ENCODE measurements around the gene FEM1B.

FEM1B gene

DNA sequence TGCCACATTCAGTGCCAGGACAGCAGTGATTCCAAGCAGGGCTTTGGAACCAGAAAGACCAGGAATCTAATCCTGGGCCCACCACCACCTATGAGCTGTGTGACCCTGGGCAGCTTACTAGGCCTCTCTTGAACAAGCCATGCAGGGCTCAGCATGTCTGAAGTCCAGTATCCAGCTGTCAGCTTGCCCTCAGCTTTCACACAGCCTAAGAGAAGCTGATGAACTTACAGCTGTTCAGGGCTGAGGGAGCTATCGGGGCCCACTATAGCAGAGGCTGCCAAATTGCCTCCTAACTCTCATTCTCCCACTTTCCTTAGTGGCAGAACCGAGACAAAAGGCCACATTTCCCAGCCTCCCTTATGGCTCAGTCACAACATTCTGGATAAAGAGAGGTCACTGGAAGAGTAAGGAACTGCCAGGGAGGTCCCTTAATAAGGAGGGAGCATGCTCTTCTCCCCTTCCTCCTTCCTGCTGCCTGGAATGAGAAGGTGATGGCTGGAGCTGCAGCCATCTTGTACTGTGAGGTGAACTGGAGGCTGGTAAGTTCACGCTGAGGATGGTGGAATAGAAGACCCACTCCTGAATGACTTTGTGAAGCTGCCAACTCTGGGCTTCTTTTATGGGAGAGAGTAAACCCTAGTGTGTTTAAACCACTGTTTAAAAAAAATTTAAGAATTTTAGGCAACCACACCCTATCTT lies 34.5 kb downstream of the FEM1B start:
- Histone ChIP-seq H3K27me3 (ENCODE audit: insufficient read depth, poor library complexity, severe bottlenecking) (no peaks in the 10 kb centered on the region), H3K4me3 (replicated peaks; ENCODE audit: insufficient read depth, low read length) (no peak overlapping the region), H3K27ac (replicated peaks) (no peak overlapping the region)
- no peak for TF ChIP-seq SPI1 (IDR thresholded peaks at IDR 0.05; ENCODE audit: borderline replicate concordance, low read depth)
- TF ChIP-seq GABPA (IDR thresholded peaks at IDR 0.05; ENCODE audit: low read depth) = no peak
- DNase-seq (ENCODE audit: low read depth in 1 of 2, low spot score in 1 of 2) = no peak

- no peaks in the 10 kb centered on the region for H3K27me3 ChIP-seq (ENCODE audit: insufficient read depth, poor library complexity, severe bottlenecking)
- no peak for DNase-seq (ENCODE audit: low read depth in 1 of 2, low spot score in 1 of 2)
Observed at GRCh38 chr15:68312701-68313204, 35.2 kb downstream of the FEM1B start.

DNA sequence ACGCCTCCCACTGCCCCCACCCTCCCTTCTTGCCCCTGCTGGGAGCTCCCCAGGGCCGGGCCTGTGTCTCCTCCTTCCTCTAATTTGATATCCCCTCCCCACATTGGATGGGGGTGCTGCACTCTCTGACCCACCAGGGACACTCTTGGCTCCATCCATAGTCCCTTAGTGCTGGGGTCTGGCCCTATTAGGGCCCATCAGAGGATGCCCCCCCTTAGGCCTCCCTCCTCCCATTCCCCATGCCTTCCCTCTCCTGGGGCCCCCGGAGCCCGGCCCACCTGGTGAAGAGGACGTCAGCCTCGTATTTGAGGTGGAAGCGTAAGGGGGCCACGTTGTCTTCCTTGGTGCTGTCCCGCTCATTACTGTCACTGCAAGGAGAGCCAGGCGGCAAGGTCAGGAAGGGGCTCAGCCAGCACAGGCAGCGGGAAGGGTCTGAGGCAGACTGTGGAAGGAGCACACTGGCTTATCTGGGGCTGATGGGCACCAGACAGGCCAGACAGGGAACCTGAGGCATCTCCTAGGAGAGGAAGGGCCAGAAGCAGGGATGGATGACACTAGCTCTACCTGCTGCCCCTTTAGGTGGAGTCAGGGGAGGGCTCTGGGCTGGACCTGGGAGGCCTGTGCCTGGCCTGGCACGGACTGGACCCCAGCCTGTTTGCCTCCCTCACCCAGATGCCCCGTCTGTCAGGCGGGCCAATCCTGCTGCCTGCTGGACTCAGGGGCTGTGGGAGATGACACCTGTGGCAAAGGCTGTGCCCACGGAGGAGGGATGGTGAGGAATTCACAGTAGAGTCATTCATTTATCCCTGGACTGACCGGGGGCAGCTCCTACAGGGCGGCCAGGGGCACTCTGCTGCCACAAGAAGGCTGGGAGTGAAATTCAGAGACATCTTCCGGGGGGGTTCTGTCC lies 36.2 kb downstream of the FEM1B start:
- Histone ChIP-seq H3K27ac (replicated peaks) (no peak overlapping the region), H3K4me3 (replicated peaks; ENCODE audit: insufficient read depth, low read length) (no peak overlapping the region), H3K27me3 (ENCODE audit: insufficient read depth, poor library complexity, severe bottlenecking) (no peaks in the 10 kb centered on the region)
- DNase-seq (ENCODE audit: low read depth in 1 of 2, low spot score in 1 of 2) = no peak
- no peak for TF ChIP-seq GABPA (IDR thresholded peaks at IDR 0.05; ENCODE audit: low read depth)

More at GRCh38 chr15:68312701-68313204, 35.2 kb downstream of the FEM1B start:
- Histone ChIP-seq H3K27ac (replicated peaks) (no peak overlapping the region), H3K4me3 (replicated peaks; ENCODE audit: insufficient read depth, low read length) (no peak overlapping the region)
- no peak for TF ChIP-seq POLR2AphosphoS5 (IDR thresholded peaks at IDR 0.05; ENCODE audit: low read depth)
- TF ChIP-seq, protein P1, sequence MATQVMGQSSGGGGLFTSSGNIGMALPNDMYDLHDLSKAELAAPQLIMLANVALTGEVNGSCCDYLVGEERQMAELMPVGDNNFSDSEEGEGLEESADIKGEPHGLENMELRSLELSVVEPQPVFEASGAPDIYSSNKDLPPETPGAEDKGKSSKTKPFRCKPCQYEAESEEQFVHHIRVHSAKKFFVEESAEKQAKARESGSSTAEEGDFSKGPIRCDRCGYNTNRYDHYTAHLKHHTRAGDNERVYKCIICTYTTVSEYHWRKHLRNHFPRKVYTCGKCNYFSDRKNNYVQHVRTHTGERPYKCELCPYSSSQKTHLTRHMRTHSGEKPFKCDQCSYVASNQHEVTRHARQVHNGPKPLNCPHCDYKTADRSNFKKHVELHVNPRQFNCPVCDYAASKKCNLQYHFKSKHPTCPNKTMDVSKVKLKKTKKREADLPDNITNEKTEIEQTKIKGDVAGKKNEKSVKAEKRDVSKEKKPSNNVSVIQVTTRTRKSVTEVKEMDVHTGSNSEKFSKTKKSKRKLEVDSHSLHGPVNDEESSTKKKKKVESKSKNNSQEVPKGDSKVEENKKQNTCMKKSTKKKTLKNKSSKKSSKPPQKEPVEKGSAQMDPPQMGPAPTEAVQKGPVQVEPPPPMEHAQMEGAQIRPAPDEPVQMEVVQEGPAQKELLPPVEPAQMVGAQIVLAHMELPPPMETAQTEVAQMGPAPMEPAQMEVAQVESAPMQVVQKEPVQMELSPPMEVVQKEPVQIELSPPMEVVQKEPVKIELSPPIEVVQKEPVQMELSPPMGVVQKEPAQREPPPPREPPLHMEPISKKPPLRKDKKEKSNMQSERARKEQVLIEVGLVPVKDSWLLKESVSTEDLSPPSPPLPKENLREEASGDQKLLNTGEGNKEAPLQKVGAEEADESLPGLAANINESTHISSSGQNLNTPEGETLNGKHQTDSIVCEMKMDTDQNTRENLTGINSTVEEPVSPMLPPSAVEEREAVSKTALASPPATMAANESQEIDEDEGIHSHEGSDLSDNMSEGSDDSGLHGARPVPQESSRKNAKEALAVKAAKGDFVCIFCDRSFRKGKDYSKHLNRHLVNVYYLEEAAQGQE (IDR thresholded peaks at IDR 0.05; ENCODE audit: insufficient replicate concordance, low read depth) = no peak
- no peak for TF ChIP-seq GABPA (IDR thresholded peaks at IDR 0.05; ENCODE audit: low read depth)
- TF ChIP-seq CTCF (IDR thresholded peaks at IDR 0.05; ENCODE audit: insufficient read depth, low read length) = no peak
- TF ChIP-seq SPI1 (IDR thresholded peaks at IDR 0.05; ENCODE audit: borderline replicate concordance, low read depth) = no peak

- TF ChIP-seq SPI1 (IDR thresholded peaks at IDR 0.05; ENCODE audit: borderline replicate concordance, low read depth) (no peak), GABPA (IDR thresholded peaks at IDR 0.05; ENCODE audit: low read depth) (no peak), CTCF (IDR thresholded peaks at IDR 0.05; ENCODE audit: insufficient read depth, low read length) (no peak), POLR2AphosphoS5 (IDR thresholded peaks at IDR 0.05; ENCODE audit: low read depth) (no peak)
- TF ChIP-seq, protein P1 (IDR thresholded peaks at IDR 0.05; ENCODE audit: insufficient replicate concordance, low read depth) = no peak
- Histone ChIP-seq H3K4me3 (replicated peaks; ENCODE audit: insufficient read depth, low read length) (no peak overlapping the region), H3K27ac (replicated peaks) (no peak overlapping the region), H3K27me3 (ENCODE audit: insufficient read depth, poor library complexity, severe bottlenecking) (no peaks in the 10 kb centered on the region)
- DNase-seq (ENCODE audit: low read depth in 1 of 2, low spot score in 1 of 2) = no peak
Observed at GRCh38 chr15:68314563-68314962, 37.0 kb downstream of the FEM1B start.
